Measurements from ENCODE around the gene FITM1. TPM values are rescaled to one million over a fixed set of nuclear protein-coding genes. Genes with fewer than 3 reads are reported as not detected.

Gene FITM1
- total RNA-seq, 8 experiments from 2014 or later: 0.27 to 2.2 (median 0.83) TPM; not detected in 1

- peaks cover 6 to 8% of the 10 kb centered on the region in 2 donors for H3K4me1 ChIP-seq (replicated peaks in 1 of 2)
- peak overlapping the region; percentile 43 to 64 (median 58) for H3K4me3 ChIP-seq
- in situ Hi-C loops (cut with MboI; ENCODE audit: low pct_unique_long_range_greater_than_20kb in 2 of 9, low sequenced_read_pairs in 9 of 9, unreplicated experiment in 9 of 9): no loop called here
- 0 to 7% (median 0%) methylated on average over 2 to 11 of the region's 14 CpGs; no CpG with 5 or more reads in 4 of the 10 experiments for WGBS, 10 experiments
- peak overlapping the region in 1 of 2 donors; percentile 20 for H3K27ac ChIP-seq
- ATAC-seq (replicated peaks in 6 of 8): no peak
Measured at GRCh38 chr14:24115422-24116127, 14.9 kb upstream of the FITM1 start.

- Histone ChIP-seq H3K27ac (no peak overlapping the region), H3K4me3 (peak overlapping the region in 4 of 5 donors; percentile 43 to 64 (median 56)), H3K4me1 (replicated peaks in 1 of 2) (peaks cover 6 to 8% of the 10 kb centered on the region in 2 donors)
- in situ Hi-C loops (cut with MboI; ENCODE audit: low pct_unique_long_range_greater_than_20kb in 2 of 9, low sequenced_read_pairs in 9 of 9, unreplicated experiment in 9 of 9): no loop called here
- 67 to 100% (median 91%) methylated on average over 1 to 6 of the region's 6 CpGs; no CpG with 5 or more reads in 4 of the 10 experiments for WGBS, 10 experiments
- no peak for ATAC-seq (replicated peaks in 6 of 8)
Measured at GRCh38 chr14:24116128-24116814, 14.2 kb upstream of the FITM1 start.

GRCh38 chr14:24117179-24117578 is 13.3 kb upstream of the FITM1 start:
- in situ Hi-C loops (cut with MboI; ENCODE audit: low pct_unique_long_range_greater_than_20kb in 2 of 9, low sequenced_read_pairs in 9 of 9, unreplicated experiment in 9 of 9): no loop called here
- no peak for ATAC-seq (replicated peaks in 6 of 8)
- H3K4me1 ChIP-seq (replicated peaks in 1 of 2): peaks cover 6 to 8% of the 10 kb centered on the region in 2 donors
- H3K4me3 ChIP-seq: no peak overlapping the region
- no peak overlapping the region for H3K27ac ChIP-seq
- 80 to 100% (median 87%) methylated on average over 1 to 6 of the region's 6 CpGs; no CpG with 5 or more reads in 5 of the 10 experiments for WGBS, 10 experiments

- 80 to 100% (median 96%) methylated on average over 1 to 6 of the region's 6 CpGs; no CpG with 5 or more reads in 1 of the 10 experiments for WGBS, 10 experiments
- no peak for ATAC-seq (replicated peaks in 6 of 8)
- Histone ChIP-seq H3K4me3 (no peak overlapping the region), H3K4me1 (replicated peaks in 1 of 2) (peaks cover 6 to 8% of the 10 kb centered on the region in 2 donors), H3K27ac (no peak overlapping the region)
- in situ Hi-C loops (cut with MboI; ENCODE audit: low pct_unique_long_range_greater_than_20kb in 2 of 9, low sequenced_read_pairs in 9 of 9, unreplicated experiment in 9 of 9): no loop called here
Measured at GRCh38 chr14:24119691-24120090, 10.8 kb upstream of the FITM1 start.

- Histone ChIP-seq H3K4me3 (no peak overlapping the region), H3K4me1 (replicated peaks in 1 of 2) (peaks cover under 1% of the 10 kb centered on the region in 2 donors), H3K27ac (no peak overlapping the region)
- no peak for ATAC-seq (replicated peaks in 6 of 8)
- WGBS, 10 experiments: 80 to 100% (median 95%) methylated on average over 1 to 8 of the region's 8 CpGs; no CpG with 5 or more reads in 1 of the 10 experiments
- in situ Hi-C loops (cut with MboI; ENCODE audit: low pct_unique_long_range_greater_than_20kb in 2 of 9, low sequenced_read_pairs in 9 of 9, unreplicated experiment in 9 of 9): no loop called here
Measured at GRCh38 chr14:24121210-24121609, 9.2 kb upstream of the FITM1 start.

GRCh38 chr14:24122416-24122815 is 8.0 kb upstream of the FITM1 start:
- no peak for ATAC-seq (replicated peaks in 6 of 8)
- in situ Hi-C loops (cut with MboI; ENCODE audit: low pct_unique_long_range_greater_than_20kb in 2 of 9, low sequenced_read_pairs in 9 of 9, unreplicated experiment in 9 of 9): no loop called here
- Histone ChIP-seq H3K4me1 (replicated peaks in 1 of 2) (no peaks in the 10 kb centered on the region), H3K4me3 (no peak overlapping the region), H3K27ac (no peak overlapping the region)
- WGBS, 10 experiments: 95 to 100% (median 96%) methylated on average over 4 of the region's 4 CpGs; no CpG with 5 or more reads in 6 of the 10 experiments

GRCh38 chr14:24122898-24123297 is 7.6 kb upstream of the FITM1 start:
- H3K27ac ChIP-seq: no peak overlapping the region
- no peaks in the 10 kb centered on the region for H3K4me1 ChIP-seq (replicated peaks in 1 of 2)
- 92 to 100% methylated on average over 1 to 2 of the region's 8 CpGs; no CpG with 5 or more reads in 8 of the 10 experiments for WGBS, 10 experiments
- no peak overlapping the region for H3K4me3 ChIP-seq
- in situ Hi-C loops (cut with MboI; ENCODE audit: low pct_unique_long_range_greater_than_20kb in 2 of 9, low sequenced_read_pairs in 9 of 9, unreplicated experiment in 9 of 9): no loop called here
- no peak for ATAC-seq (replicated peaks in 6 of 8)

- peak in 2 of 8 experiments; percentile 7 to 27 for ATAC-seq (replicated peaks in 6 of 8)
- in situ Hi-C loops (cut with MboI; ENCODE audit: low pct_unique_long_range_greater_than_20kb in 2 of 9, low sequenced_read_pairs in 9 of 9, unreplicated experiment in 9 of 9): no loop called here
- Histone ChIP-seq H3K4me1 (replicated peaks in 1 of 2) (no peaks in the 10 kb centered on the region), H3K27ac (no peak overlapping the region), H3K4me3 (no peak overlapping the region)
- WGBS, 10 experiments: 60 to 100% (median 97%) methylated on average over 1 to 5 of the region's 9 CpGs; no CpG with 5 or more reads in 4 of the 10 experiments
Measured at GRCh38 chr14:24123424-24124417, 6.7 kb upstream of the FITM1 start.

GRCh38 chr14:24126939-24127338 is 3.5 kb upstream of the FITM1 start:
- H3K27ac ChIP-seq: no peak overlapping the region
- H3K4me3 ChIP-seq: no peak overlapping the region
- H3K4me1 ChIP-seq (replicated peaks in 1 of 2): no peaks in the 10 kb centered on the region
- peak in 3 of 8 experiments; percentile 62 to 81 (median 63) for ATAC-seq (replicated peaks in 6 of 8)
- in situ Hi-C loops (cut with MboI; ENCODE audit: low pct_unique_long_range_greater_than_20kb in 2 of 9, low sequenced_read_pairs in 9 of 9, unreplicated experiment in 9 of 9): no loop called here

GRCh38 chr14:24127673-24128072 is 2.8 kb upstream of the FITM1 start:
- WGBS, 10 experiments: 50 to 100% (median 90%) methylated on average over 1 to 2 of the region's 2 CpGs; no CpG with 5 or more reads in 2 of the 10 experiments
- Histone ChIP-seq H3K27ac (no peak overlapping the region), H3K4me3 (no peak overlapping the region), H3K4me1 (replicated peaks in 1 of 2) (no peaks in the 10 kb centered on the region)
- no peak for ATAC-seq (replicated peaks in 6 of 8)
- in situ Hi-C loops (cut with MboI; ENCODE audit: low pct_unique_long_range_greater_than_20kb in 2 of 9, low sequenced_read_pairs in 9 of 9, unreplicated experiment in 9 of 9): no loop called here

GRCh38 chr14:24129410-24129998 is 955 bp upstream of the FITM1 start:
- Histone ChIP-seq H3K27ac (no peak overlapping the region), H3K4me1 (replicated peaks in 1 of 2) (no peaks in the 10 kb centered on the region), H3K4me3 (no peak overlapping the region)
- no peak for ATAC-seq (replicated peaks in 6 of 8)
- WGBS, 10 experiments: 80 to 100% (median 94%) methylated on average over 2 to 8 of the region's 8 CpGs; no CpG with 5 or more reads in 4 of the 10 experiments
- in situ Hi-C loops (cut with MboI; ENCODE audit: low pct_unique_long_range_greater_than_20kb in 2 of 9, low sequenced_read_pairs in 9 of 9, unreplicated experiment in 9 of 9): no loop called here

GRCh38 chr14:24130717-24131548 is 474 bp downstream of the FITM1 start:
- in situ Hi-C loops (cut with MboI; ENCODE audit: low pct_unique_long_range_greater_than_20kb in 2 of 9, low sequenced_read_pairs in 9 of 9, unreplicated experiment in 9 of 9): no loop called here
- Histone ChIP-seq H3K4me3 (no peak overlapping the region), H3K4me1 (replicated peaks in 1 of 2) (peaks cover 0 to 2% of the 10 kb centered on the region in 2 donors), H3K27ac (no peak overlapping the region)
- no peak for ATAC-seq (replicated peaks in 6 of 8)
- WGBS, 10 experiments: 0 to 100% (median 53%) methylated on average over 1 to 4 of the region's 7 CpGs; no CpG with 5 or more reads in 2 of the 10 experiments
